Subcutaneous adipose tissue (tissue), 4 donors: ENCODE data around the gene PRUNE1. TPM values are rescaled to one million over a fixed set of nuclear protein-coding genes. Genes with fewer than 3 reads are reported as not detected.

Source experiments
- total RNA-seq, 4 donors: library from RNA; depleted of rRNA; stranded (reverse); fragments of >200 nt; gene quantifications; one replicate each; pipeline ENCODE4 v1.1.0, GENCODE V29; 2016
- TF ChIP-seq, protein P1 (sequence below): fragments of 450-650 bp; IDR thresholded peaks from one replicate; pipeline ENCODE4 v1.5.1; 2016; ENCODE audit warnings: low read depth, mild to moderate bottlenecking, control low read depth, antibody characterized with exemption, moderate library complexity

PRUNE1 gene
- total RNA-seq, 4 donors from 2014 or later: 16.5 to 29.5 (median 17.8) TPM

DNA sequence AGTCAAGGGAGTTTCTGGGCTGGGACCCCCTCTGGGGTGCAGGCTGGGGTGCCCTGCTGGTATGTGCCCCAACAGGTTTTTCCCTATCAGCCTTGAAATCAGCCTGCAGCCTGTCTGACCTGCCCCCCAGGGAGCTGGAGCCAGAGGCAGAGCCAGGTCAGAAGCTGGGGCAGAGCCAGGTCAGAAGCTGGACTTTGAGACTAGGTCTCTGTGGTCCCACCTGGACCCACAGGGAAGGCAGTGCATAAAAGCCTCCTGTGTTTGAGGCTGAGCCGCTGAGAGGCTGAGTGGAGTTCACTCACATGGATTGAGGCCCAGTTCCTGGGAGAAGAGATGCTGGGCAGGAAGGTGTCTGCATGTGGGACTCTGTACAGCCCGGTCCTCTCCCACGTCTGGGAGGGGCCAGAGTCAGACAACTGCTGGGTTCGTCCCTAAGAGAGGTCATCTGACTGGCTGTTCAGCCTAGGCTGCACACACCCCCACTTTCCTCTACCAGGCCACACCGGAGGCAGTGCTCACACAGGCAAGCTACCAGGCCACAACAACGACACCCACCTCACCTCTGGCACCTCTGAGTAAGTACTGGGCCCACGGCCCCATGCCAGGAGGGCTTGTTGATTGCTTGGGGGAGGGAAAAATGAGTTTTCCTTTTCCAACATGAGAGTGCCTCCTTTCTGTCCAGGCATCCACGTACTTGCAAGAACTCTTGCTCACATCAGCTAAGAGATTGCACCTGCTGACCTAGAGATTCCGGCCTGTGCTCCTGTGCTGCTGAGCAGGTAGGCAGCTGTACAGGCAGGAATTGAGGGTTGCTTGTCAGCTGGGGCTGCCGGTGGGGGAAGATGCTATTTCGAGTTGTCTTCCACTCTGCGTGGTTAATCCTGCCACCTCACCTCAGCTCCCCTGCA, 26.2 kb upstream of the PRUNE1 start, which contains the start of gene ANXA9:
Gene ANXA9 (plus strand): TSS at position 488 of the 908 bp plus-strand sequence. CDS start 814 bp downstream, outside the sequence.
- TF ChIP-seq, protein P1, sequence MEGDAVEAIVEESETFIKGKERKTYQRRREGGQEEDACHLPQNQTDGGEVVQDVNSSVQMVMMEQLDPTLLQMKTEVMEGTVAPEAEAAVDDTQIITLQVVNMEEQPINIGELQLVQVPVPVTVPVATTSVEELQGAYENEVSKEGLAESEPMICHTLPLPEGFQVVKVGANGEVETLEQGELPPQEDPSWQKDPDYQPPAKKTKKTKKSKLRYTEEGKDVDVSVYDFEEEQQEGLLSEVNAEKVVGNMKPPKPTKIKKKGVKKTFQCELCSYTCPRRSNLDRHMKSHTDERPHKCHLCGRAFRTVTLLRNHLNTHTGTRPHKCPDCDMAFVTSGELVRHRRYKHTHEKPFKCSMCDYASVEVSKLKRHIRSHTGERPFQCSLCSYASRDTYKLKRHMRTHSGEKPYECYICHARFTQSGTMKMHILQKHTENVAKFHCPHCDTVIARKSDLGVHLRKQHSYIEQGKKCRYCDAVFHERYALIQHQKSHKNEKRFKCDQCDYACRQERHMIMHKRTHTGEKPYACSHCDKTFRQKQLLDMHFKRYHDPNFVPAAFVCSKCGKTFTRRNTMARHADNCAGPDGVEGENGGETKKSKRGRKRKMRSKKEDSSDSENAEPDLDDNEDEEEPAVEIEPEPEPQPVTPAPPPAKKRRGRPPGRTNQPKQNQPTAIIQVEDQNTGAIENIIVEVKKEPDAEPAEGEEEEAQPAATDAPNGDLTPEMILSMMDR: no peak

DNA sequence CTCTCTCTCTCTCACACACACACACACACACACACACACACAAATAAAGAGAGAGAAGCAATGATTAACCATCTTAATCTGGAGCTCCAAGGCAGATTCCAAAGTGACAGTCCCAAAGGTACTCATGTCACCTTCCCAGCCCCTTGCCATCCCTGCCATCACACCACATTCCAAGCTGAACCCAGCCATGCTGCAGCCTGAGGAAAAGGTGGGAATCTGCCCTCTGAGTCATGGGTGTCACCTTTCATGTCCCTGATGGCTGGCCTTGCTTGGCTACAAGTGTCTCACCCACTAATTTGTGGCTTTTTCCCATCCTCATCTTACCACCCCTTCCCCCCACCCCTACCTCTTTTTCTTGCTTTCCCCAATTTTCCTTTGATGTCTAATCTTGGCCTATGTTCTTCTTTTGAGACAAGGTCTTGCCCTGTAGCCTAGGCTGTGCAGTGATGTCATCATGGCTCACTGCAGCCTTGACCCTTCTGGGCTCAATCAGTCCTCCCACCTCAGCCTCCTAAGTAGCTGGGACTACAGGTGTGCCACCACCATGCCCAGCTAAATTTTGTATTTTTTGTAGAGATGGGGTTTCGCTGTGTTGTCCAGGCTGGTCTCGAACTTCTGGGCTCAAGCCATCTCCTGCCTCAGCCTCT, 22.9 kb upstream of the PRUNE1 start:
- TF ChIP-seq, protein P1: no peak

DNA sequence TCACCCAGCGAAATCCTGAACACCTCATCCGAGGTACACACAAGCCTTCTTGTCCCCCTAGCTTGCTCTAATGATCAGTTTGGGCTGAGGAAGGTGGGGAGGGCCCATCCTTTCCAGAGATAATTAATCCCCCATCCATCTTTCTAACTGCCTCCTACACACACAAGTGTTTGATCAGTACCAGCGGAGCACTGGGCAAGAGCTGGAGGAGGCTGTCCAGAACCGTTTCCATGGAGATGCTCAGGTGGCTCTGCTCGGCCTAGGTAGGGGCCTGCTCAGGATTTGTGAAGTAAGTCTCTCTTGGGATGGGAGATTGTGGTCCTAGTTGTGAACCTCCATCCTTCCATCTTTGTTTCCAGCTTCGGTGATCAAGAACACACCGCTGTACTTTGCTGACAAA, 20.3 kb upstream of the PRUNE1 start:
- TF ChIP-seq, protein P1: no peak

DNA sequence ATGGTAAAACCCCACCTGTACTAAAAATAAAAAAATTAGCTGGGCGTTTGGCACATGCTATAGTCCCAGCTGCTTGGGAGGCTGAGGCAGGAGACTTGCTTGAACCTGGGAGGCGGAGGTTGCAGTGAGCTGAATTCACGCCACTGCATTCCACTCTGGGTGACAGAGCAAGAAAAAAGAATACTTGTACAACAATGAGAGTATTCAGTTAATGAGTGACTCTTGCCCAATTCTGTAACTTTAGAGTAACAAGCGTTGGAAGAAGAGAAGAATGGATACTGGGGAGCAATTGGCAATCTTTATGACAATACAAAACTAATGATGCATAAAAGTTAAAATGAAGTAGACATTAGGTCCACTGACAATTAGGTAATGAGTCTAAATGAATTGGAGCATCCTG, 15.6 kb upstream of the PRUNE1 start:
- TF ChIP-seq, protein P1: no peak

DNA sequence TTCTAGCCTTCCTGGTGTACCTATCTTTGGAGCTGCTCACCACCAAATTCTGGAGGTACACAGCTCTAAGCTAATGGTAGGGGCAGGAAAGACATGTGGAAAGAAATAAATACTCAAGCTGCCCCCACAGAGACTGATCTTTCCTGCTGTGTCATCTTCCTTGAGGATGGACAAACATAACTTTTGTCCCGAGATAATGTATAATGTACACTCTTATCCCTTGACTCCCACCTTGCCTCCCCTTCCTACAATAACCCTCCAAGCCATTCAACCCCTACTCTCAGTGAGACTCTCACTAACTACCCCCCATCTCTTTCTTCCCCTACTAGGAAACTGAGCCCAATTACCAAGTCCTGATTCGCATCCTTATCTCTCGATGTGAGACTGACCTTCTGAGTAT, 14.0 kb upstream of the PRUNE1 start:
- TF ChIP-seq, protein P1: no peak

DNA sequence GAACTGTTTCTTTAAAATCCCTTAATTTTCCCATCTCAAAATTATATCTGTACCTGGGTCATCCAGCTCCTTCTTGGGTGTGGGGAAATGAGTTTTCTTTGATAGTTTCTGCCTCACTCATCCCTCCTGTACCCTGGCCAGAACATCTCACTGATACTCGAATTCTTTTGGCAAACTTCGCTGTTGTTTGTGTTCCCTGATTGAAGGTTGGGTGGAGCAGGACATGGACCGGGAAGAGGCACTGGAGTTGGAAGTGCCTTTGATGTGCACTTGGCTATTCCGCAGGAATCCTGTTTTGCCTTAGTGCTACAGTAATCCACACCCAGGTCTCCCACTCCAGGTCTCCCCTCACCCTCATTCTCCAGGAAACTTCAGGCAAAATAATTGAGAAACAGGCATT, 12.8 kb upstream of the PRUNE1 start:
- TF ChIP-seq, protein P1: no peak

DNA sequence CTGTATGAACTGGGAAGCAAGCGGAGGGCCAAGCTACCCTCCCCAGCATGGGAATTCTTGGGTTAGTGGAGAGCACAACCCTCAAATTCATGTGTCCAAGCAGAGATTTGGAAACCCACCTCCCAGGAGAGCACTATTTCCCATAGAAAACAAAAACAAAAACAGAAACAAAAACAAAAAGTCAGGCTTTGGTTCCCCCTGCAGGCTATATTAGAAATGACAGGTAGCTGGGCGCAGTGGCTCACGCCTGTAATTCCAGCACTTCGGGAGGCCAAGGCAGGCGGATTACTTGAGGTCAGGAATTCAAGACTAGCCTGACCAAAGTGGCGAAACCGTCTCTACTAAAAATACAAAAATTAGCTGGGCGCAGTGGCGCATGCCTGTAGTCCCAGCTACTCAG, 12.4 kb upstream of the PRUNE1 start:
- TF ChIP-seq, protein P1: no peak
